ENCODE measurements around the gene CACUL1. TPM values are rescaled to one million over a fixed set of nuclear protein-coding genes. Genes with fewer than 3 reads are reported as not detected.
"Not testable (repeated sequence)": the region's sequence is repeated elsewhere in the genome, so short reads cannot be mapped to it uniquely, and the experiment has no call there.

CACUL1 gene
- total RNA-seq, 1 donor from 2014 or later: 30.1 TPM

- H3K27ac Mint-ChIP-seq; H3K36me3 Mint-ChIP-seq (ENCODE audit: low read depth); intact Hi-C loops (cut with micrococcal nuclease); H3K4me3 Mint-ChIP-seq; H3K4me1 Mint-ChIP-seq (ENCODE audit: low read depth); DNase-seq (ENCODE audit: low spot score); H3K27me3 Mint-ChIP-seq (ENCODE audit: insufficient read depth); H3K9me3 Mint-ChIP-seq: not testable (repeated sequence)
Observed at GRCh38 chr10:118782916-118783465, 28.2 kb upstream of the CACUL1 start.

- peaks cover 14% of the 10 kb centered on the region for H3K9me3 Mint-ChIP-seq
- H3K4me3 Mint-ChIP-seq: no peak overlapping the region
- DNase-seq (ENCODE audit: low spot score): no peak
- no peaks in the 10 kb centered on the region for H3K36me3 Mint-ChIP-seq (ENCODE audit: low read depth)
- H3K27me3 Mint-ChIP-seq (ENCODE audit: insufficient read depth): peaks cover 1% of the 10 kb centered on the region
- H3K27ac Mint-ChIP-seq: no peak overlapping the region
- H3K4me1 Mint-ChIP-seq (ENCODE audit: low read depth): peaks cover under 1% of the 10 kb centered on the region
- intact Hi-C loops (cut with micrococcal nuclease): no loop called here
Observed at GRCh38 chr10:118781541-118781940, 26.8 kb upstream of the CACUL1 start.

- no peak overlapping the region for H3K4me3 Mint-ChIP-seq
- H3K36me3 Mint-ChIP-seq (ENCODE audit: low read depth): no peaks in the 10 kb centered on the region
- H3K27ac Mint-ChIP-seq: no peak overlapping the region
- H3K27me3 Mint-ChIP-seq (ENCODE audit: insufficient read depth): peaks cover 2% of the 10 kb centered on the region
- H3K4me1 Mint-ChIP-seq (ENCODE audit: low read depth): peaks cover 8% of the 10 kb centered on the region
- peaks cover 14% of the 10 kb centered on the region for H3K9me3 Mint-ChIP-seq
- DNase-seq (ENCODE audit: low spot score): no peak
- intact Hi-C loops (cut with micrococcal nuclease): no loop called here
Observed at GRCh38 chr10:118778727-118779126, 24.0 kb upstream of the CACUL1 start.

- Mint-ChIP-seq H3K36me3 (ENCODE audit: low read depth) (no peaks in the 10 kb centered on the region), H3K9me3 (peaks cover 14% of the 10 kb centered on the region), H3K4me1 (ENCODE audit: low read depth) (peaks cover 8% of the 10 kb centered on the region), H3K27ac (no peak overlapping the region), H3K4me3 (no peak overlapping the region), H3K27me3 (ENCODE audit: insufficient read depth) (peaks cover 5% of the 10 kb centered on the region)
- intact Hi-C loops (cut with micrococcal nuclease): no loop called here
- no peak for DNase-seq (ENCODE audit: low spot score)
Observed at GRCh38 chr10:118776960-118777359, 22.2 kb upstream of the CACUL1 start.

GRCh38 chr10:118776033-118776432 lies 21.3 kb upstream of the CACUL1 start:
- H3K9me3 Mint-ChIP-seq: peaks cover 14% of the 10 kb centered on the region
- H3K4me3 Mint-ChIP-seq: no peak overlapping the region
- no peaks in the 10 kb centered on the region for H3K36me3 Mint-ChIP-seq (ENCODE audit: low read depth)
- intact Hi-C loops (cut with micrococcal nuclease): no loop called here
- no peak overlapping the region for H3K27ac Mint-ChIP-seq
- H3K27me3 Mint-ChIP-seq (ENCODE audit: insufficient read depth): peaks cover 5% of the 10 kb centered on the region
- no peak for DNase-seq (ENCODE audit: low spot score)
- H3K4me1 Mint-ChIP-seq (ENCODE audit: low read depth): peaks cover 8% of the 10 kb centered on the region

GRCh38 chr10:118775478-118775877 lies 20.7 kb upstream of the CACUL1 start:
- H3K9me3 Mint-ChIP-seq: peaks cover 14% of the 10 kb centered on the region

GRCh38 chr10:118773041-118773440 lies 18.3 kb upstream of the CACUL1 start:
- Mint-ChIP-seq H3K4me1 (ENCODE audit: low read depth) (peaks cover 8% of the 10 kb centered on the region), H3K36me3 (ENCODE audit: low read depth) (no peaks in the 10 kb centered on the region), H3K9me3 (peaks cover 7% of the 10 kb centered on the region), H3K27me3 (ENCODE audit: insufficient read depth) (peaks cover 5% of the 10 kb centered on the region), H3K4me3 (no peak overlapping the region), H3K27ac (no peak overlapping the region)
- intact Hi-C loops (cut with micrococcal nuclease): no loop called here
- no peak for DNase-seq (ENCODE audit: low spot score)

More at GRCh38 chr10:118775478-118775877, 20.7 kb upstream of the CACUL1 start:
- intact Hi-C loops (cut with micrococcal nuclease): no loop called here
- H3K4me1 Mint-ChIP-seq (ENCODE audit: low read depth): peaks cover 8% of the 10 kb centered on the region
- no peak overlapping the region for H3K4me3 Mint-ChIP-seq
- no peak overlapping the region for H3K27ac Mint-ChIP-seq
- no peak for DNase-seq (ENCODE audit: low spot score)
- H3K36me3 Mint-ChIP-seq (ENCODE audit: low read depth): no peaks in the 10 kb centered on the region
- peaks cover 5% of the 10 kb centered on the region for H3K27me3 Mint-ChIP-seq (ENCODE audit: insufficient read depth)

- Mint-ChIP-seq H3K9me3 (peaks cover 1% of the 10 kb centered on the region), H3K4me3 (no peak overlapping the region), H3K36me3 (ENCODE audit: low read depth) (no peaks in the 10 kb centered on the region), H3K27ac (no peak overlapping the region), H3K4me1 (ENCODE audit: low read depth) (peaks cover 8% of the 10 kb centered on the region), H3K27me3 (ENCODE audit: insufficient read depth) (peaks cover 7% of the 10 kb centered on the region)
- intact Hi-C loops (cut with micrococcal nuclease): no loop called here
- DNase-seq (ENCODE audit: low spot score): no peak
Observed at GRCh38 chr10:118771976-118772375, 17.2 kb upstream of the CACUL1 start.

GRCh38 chr10:118769898-118770600 lies 15.3 kb upstream of the CACUL1 start:
- no peaks in the 10 kb centered on the region for H3K36me3 Mint-ChIP-seq (ENCODE audit: low read depth)
- DNase-seq (ENCODE audit: low spot score): no peak
- H3K27ac Mint-ChIP-seq: no peak overlapping the region
- intact Hi-C loops (cut with micrococcal nuclease): no loop called here
- no peaks in the 10 kb centered on the region for H3K9me3 Mint-ChIP-seq
- H3K4me3 Mint-ChIP-seq: no peak overlapping the region
- H3K27me3 Mint-ChIP-seq (ENCODE audit: insufficient read depth): peaks cover 7% of the 10 kb centered on the region
- H3K4me1 Mint-ChIP-seq (ENCODE audit: low read depth): no peaks in the 10 kb centered on the region

GRCh38 chr10:118768041-118768919 lies 13.5 kb upstream of the CACUL1 start:
- no peaks in the 10 kb centered on the region for H3K4me1 Mint-ChIP-seq (ENCODE audit: low read depth)
- intact Hi-C loops (cut with micrococcal nuclease): no loop called here
- H3K9me3 Mint-ChIP-seq: no peaks in the 10 kb centered on the region
- DNase-seq (ENCODE audit: low spot score): no peak
- H3K27me3 Mint-ChIP-seq (ENCODE audit: insufficient read depth): peaks cover 4% of the 10 kb centered on the region
- H3K27ac Mint-ChIP-seq: no peak overlapping the region
- H3K36me3 Mint-ChIP-seq (ENCODE audit: low read depth): no peaks in the 10 kb centered on the region
- H3K4me3 Mint-ChIP-seq: no peak overlapping the region

- Mint-ChIP-seq H3K4me3 (no peak overlapping the region), H3K4me1 (ENCODE audit: low read depth) (no peaks in the 10 kb centered on the region), H3K27me3 (ENCODE audit: insufficient read depth) (peaks cover 2% of the 10 kb centered on the region), H3K36me3 (ENCODE audit: low read depth) (no peaks in the 10 kb centered on the region), H3K9me3 (no peaks in the 10 kb centered on the region), H3K27ac (no peak overlapping the region)
- DNase-seq (ENCODE audit: low spot score): no peak
- intact Hi-C loops (cut with micrococcal nuclease): no loop called here
Observed at GRCh38 chr10:118767297-118768040, 12.7 kb upstream of the CACUL1 start.

- H3K36me3 Mint-ChIP-seq (ENCODE audit: low read depth): no peaks in the 10 kb centered on the region
- no peak overlapping the region for H3K27ac Mint-ChIP-seq
Observed at GRCh38 chr10:118764195-118764594, 9.4 kb upstream of the CACUL1 start.

More at GRCh38 chr10:118764195-118764594, 9.4 kb upstream of the CACUL1 start:
- no peak overlapping the region for H3K4me3 Mint-ChIP-seq
- no peaks in the 10 kb centered on the region for H3K4me1 Mint-ChIP-seq (ENCODE audit: low read depth)
- DNase-seq (ENCODE audit: low spot score): no peak
- no peaks in the 10 kb centered on the region for H3K9me3 Mint-ChIP-seq
- intact Hi-C loops (cut with micrococcal nuclease): no loop called here
- peaks cover 2% of the 10 kb centered on the region for H3K27me3 Mint-ChIP-seq (ENCODE audit: insufficient read depth)
